Testis (tissue), 3 donors: ENCODE results near the gene KIF16B. TPM values are rescaled to one million over a fixed set of nuclear protein-coding genes. Genes with fewer than 3 reads are reported as not detected.

Experiments
- DNase-seq: peaks from one replicate; pipeline ENCODE4 v3.0.0-alpha.2; 2019
- H3K27ac ChIP-seq, 2 donors: fragments of 200-600 bp; sonication (generic); one replicate each; pipeline ENCODE4 v1.5.1; 2019
- H3K27me3 ChIP-seq: fragments of 200-600 bp; sonication (generic); one replicate; pipeline ENCODE4 v1.5.1; 2019
- H3K36me3 ChIP-seq: fragments of 200-600 bp; sonication (generic); one replicate; pipeline ENCODE4 v1.5.1; 2017; ENCODE audit warnings: low read depth; ENCODE audit errors: missing control alignments
- H3K4me1 ChIP-seq: fragments of 200-600 bp; sonication (generic); one replicate; pipeline ENCODE4 v1.5.1; 2019
- H3K4me3 ChIP-seq, 2 donors: fragments of 200-600 bp; sonication (generic); one replicate each; pipeline ENCODE4 v1.5.1; 2017 to 2019
- H3K9me3 ChIP-seq: fragments of 200-600 bp; sonication (generic); one replicate; pipeline ENCODE4 v1.5.1; 2017
- POLR2A ChIP-seq: fragments of 450-650 bp; IDR thresholded peaks from one replicate; pipeline ENCODE4 v1.6.1; 2017; ENCODE audit warnings: antibody characterized with exemption, mild to moderate bottlenecking, moderate library complexity
- WGBS, 2 donors: methylation state at CpG; one replicate each; pipeline ENCODE4 v1.1.5; 2018; 5-methylcytosine and 5-hydroxymethylcytosine counted together
- intact Hi-C: fragments of 100-400 bp; cut with DNase I; formaldehyde crosslinking; loops from one replicate; pipeline ENCODE4 v1.15.1; 2023; ENCODE audit warnings: low total_unique reads
- polyA plus RNA-seq: library from polyadenylated mRNA; stranded (reverse); fragments of 350-450 nt; fragmentation: Illumina TruSeq; extraction: RNeasy Lipid Tissue Mini Kit (QIAGEN cat#74804); gene quantifications from one replicate; pipeline ENCODE4 v1.2.3, GENCODE V29; 2014; ENCODE audit warnings: low read depth, low replicate concordance; ENCODE audit not compliant: insufficient read depth
- total RNA-seq, 2 donors: library from RNA; depleted of rRNA; stranded (reverse); fragments of >200 nt; gene quantifications; one replicate each; pipeline ENCODE4 v1.2.3, GENCODE V29; 2016
- TF ChIP-seq, protein P1 (sequence below), 3 experiments: fragments of 450-650 bp in 2 of 3; fragments of 200-600 bp in 1 of 3; sonication (generic) in 1 of 3; IDR thresholded peaks; one replicate each; pipeline ENCODE4 v1.5.1; 2016 to 2019; ENCODE audit warnings: antibody characterized with exemption in 3 of 3, mild to moderate bottlenecking in 2 of 3, moderate library complexity in 1 of 3

KIF16B gene
- total and polyA plus RNA-seq, 3 donors from 2014 or later = 10.2 to 25.5 (median 22.3) TPM

DNA sequence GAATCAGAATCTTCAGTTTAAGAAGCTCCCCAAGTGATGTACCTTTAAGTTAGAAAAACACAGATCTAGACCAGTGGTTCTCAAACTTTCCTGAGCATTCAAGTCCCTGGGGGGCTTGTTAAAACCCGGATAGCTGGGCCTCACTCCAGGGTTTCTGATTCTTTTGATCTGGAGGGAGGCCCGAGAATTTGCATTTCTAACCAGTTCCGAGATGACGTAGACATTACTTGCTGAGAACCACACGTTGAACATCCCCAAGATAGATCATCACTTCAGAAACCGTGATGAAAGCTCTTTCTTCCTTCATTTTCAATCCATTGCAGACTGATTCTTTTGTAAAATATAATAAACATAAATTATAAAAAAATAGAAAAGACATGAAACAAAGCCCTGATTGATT, 40.7 kb upstream of the KIF16B start:
- H3K36me3 ChIP-seq = no peaks in the 10 kb centered on the region
- H3K27me3 ChIP-seq = no peaks in the 10 kb centered on the region
- no peak overlapping the region for H3K27ac ChIP-seq
- no peak overlapping the region for H3K4me3 ChIP-seq
- 62 to 76% methylated on average over 6 of the region's 6 CpGs for WGBS, 2 donors
- DNase-seq = no peak
- no peaks in the 10 kb centered on the region for H3K9me3 ChIP-seq
- intact Hi-C loops = no loop called here
- H3K4me1 ChIP-seq = no peaks in the 10 kb centered on the region
- TF ChIP-seq, protein P1, sequence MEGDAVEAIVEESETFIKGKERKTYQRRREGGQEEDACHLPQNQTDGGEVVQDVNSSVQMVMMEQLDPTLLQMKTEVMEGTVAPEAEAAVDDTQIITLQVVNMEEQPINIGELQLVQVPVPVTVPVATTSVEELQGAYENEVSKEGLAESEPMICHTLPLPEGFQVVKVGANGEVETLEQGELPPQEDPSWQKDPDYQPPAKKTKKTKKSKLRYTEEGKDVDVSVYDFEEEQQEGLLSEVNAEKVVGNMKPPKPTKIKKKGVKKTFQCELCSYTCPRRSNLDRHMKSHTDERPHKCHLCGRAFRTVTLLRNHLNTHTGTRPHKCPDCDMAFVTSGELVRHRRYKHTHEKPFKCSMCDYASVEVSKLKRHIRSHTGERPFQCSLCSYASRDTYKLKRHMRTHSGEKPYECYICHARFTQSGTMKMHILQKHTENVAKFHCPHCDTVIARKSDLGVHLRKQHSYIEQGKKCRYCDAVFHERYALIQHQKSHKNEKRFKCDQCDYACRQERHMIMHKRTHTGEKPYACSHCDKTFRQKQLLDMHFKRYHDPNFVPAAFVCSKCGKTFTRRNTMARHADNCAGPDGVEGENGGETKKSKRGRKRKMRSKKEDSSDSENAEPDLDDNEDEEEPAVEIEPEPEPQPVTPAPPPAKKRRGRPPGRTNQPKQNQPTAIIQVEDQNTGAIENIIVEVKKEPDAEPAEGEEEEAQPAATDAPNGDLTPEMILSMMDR (IDR thresholded peaks at IDR 0.05) = no peak
- no peak for TF ChIP-seq POLR2A

DNA sequence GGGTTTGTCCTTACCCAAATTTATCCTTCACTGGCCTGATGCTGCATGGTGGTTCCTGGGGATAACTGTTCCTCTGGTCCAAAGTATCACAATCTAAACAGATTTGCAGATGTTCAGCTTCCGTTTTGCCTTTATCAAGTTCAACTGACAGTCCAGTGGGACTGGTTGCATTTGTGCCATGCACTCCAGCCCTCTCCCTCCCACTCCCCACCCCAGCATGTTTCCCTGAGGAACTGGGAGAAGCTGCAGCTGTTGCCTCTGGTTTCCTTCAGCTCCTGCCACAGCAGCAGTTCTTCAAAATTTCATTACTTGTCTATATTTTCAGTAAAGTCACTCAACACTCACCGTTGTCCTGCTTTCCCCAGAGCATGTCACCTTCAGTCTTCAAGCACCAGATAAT, 39.5 kb upstream of the KIF16B start:
- no peaks in the 10 kb centered on the region for H3K9me3 ChIP-seq
- no peak overlapping the region for H3K27ac ChIP-seq
- DNase-seq = no peak
- intact Hi-C loops = no loop called here
- 80 to 89% methylated on average over 2 of the region's 2 CpGs for WGBS, 2 donors
- no peak for TF ChIP-seq POLR2A
- TF ChIP-seq, protein P1 (IDR thresholded peaks at IDR 0.05) = no peak
- H3K4me1 ChIP-seq = no peaks in the 10 kb centered on the region
- H3K4me3 ChIP-seq = no peak overlapping the region
- no peaks in the 10 kb centered on the region for H3K36me3 ChIP-seq
- H3K27me3 ChIP-seq = no peaks in the 10 kb centered on the region

DNA sequence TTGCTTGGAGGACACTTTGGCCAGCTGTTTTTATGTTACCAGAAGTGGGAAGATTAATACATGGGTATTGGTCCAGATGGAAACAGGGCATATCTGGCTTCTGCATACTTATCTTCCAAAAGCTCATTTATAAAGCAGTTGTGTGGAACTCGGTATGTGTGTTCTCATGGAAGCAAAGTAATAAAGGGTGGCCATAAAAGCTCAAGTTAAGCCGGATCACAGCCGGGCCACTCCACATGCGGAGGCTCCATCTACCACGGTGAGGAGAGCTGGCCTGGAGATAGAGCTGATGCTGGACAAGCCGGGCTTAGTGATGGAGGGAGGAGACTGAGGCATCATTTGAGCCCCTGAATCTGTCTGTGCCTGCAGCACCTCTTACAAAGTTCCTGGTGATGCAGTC, 38.6 kb upstream of the KIF16B start:
- 85 to 97% methylated on average over 6 of the region's 6 CpGs for WGBS, 2 donors

DNA sequence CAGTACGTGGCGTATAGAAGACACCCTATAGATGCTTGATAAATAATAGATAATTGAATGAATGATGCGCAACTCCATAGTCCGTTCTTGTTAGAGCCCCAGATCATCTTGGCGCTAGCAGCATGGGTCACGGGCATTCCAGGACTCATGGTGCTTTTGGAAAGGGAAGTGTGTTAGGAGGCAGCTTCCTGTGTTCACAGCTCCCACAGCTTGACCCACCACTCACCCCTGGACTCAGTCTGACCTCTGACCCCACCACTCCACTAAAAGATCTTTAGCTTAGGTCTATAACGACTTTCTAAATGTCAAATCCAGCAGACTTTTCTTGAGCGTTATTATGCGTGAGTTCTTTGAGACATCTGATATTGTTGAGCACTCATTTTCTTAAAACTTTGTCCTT, 35.8 kb upstream of the KIF16B start:
- Histone ChIP-seq H3K9me3 (no peaks in the 10 kb centered on the region), H3K4me1 (no peaks in the 10 kb centered on the region), H3K27ac (no peak overlapping the region), H3K36me3 (no peaks in the 10 kb centered on the region), H3K4me3 (no peak overlapping the region), H3K27me3 (no peaks in the 10 kb centered on the region)
- 87 to 91% methylated on average over 6 to 9 of the region's 9 CpGs for WGBS, 2 donors
- no peak for DNase-seq
- no peak for TF ChIP-seq POLR2A
- TF ChIP-seq, protein P1 (IDR thresholded peaks at IDR 0.05) = no peak
- intact Hi-C loops = no loop called here

More for the DNA sequence above, 38.6 kb upstream of the KIF16B start:
- H3K27me3 ChIP-seq = no peaks in the 10 kb centered on the region
- H3K27ac ChIP-seq = no peak overlapping the region
- TF ChIP-seq, protein P1 (IDR thresholded peaks at IDR 0.05) = no peak
- no peak for TF ChIP-seq POLR2A
- H3K36me3 ChIP-seq = no peaks in the 10 kb centered on the region
- H3K4me1 ChIP-seq = no peaks in the 10 kb centered on the region
- intact Hi-C loops = no loop called here
- no peaks in the 10 kb centered on the region for H3K9me3 ChIP-seq
- H3K4me3 ChIP-seq = no peak overlapping the region
- DNase-seq = no peak

DNA sequence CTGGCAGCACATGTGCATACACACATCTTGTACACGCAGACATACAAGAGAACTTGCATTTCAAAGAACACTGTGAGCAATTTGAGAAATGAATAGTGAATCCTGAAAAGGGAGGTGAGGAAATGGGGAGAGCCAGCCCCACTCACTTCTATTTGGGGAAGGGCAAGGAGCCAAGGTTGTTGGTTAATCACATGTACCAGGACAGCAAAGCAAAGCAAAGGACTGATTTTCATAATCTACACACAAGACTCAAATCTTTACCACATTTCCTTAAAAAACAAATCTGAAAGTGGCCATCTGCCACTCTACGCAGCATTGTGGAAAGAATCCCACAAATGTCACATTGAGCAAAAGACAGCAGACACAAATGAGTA, 35.0 kb upstream of the KIF16B start:
- H3K27me3 ChIP-seq = no peaks in the 10 kb centered on the region
- 80 to 82% methylated on average over 2 of the region's 2 CpGs for WGBS, 2 donors
- H3K4me3 ChIP-seq = no peak overlapping the region
- H3K36me3 ChIP-seq = no peaks in the 10 kb centered on the region
- no peaks in the 10 kb centered on the region for H3K4me1 ChIP-seq
- DNase-seq = no peak
- intact Hi-C loops = no loop called here
- H3K9me3 ChIP-seq = no peaks in the 10 kb centered on the region
- TF ChIP-seq, protein P1 (IDR thresholded peaks at IDR 0.05) = no peak
- TF ChIP-seq POLR2A = no peak
- no peak overlapping the region for H3K27ac ChIP-seq
